SU-DHL-6 (cell line): ENCODE data around the gene SLC36A1.

Experiments used
- H2AFZ ChIP-seq: fragments of 200-600 bp; sonication (generic); 2 replicates; pipeline ENCODE4 v1.6.1; 2014; ENCODE audit warnings: low read depth, mild to moderate bottlenecking, moderate library complexity, mixed read lengths, antibody characterized with exemption, low read length; ENCODE audit not compliant: severe bottlenecking
- H3F3A ChIP-seq: fragments of 200-600 bp; shearing (Covaris generic); 2 replicates; pipeline ENCODE4 v1.6.0; 2016; ENCODE audit warnings: antibody characterized with exemption, mild to moderate bottlenecking; ENCODE audit not compliant: insufficient read depth
- H3K27ac ChIP-seq: fragments of 200-600 bp; sonication (generic); 2 replicates; pipeline ENCODE4 v1.5.1; 2016; ENCODE audit warnings: low read depth, mild to moderate bottlenecking, low read length, moderate library complexity, mixed read lengths
- H3K27me3 ChIP-seq: fragments of 200-600 bp; sonication (generic), shearing (Covaris generic); 2 replicates; pipeline ENCODE4 v1.6.0; 2014; ENCODE audit warnings: mild to moderate bottlenecking, low read length
- H3K36me3 ChIP-seq: fragments of 200-600 bp; sonication (generic); 2 replicates; pipeline ENCODE4 v1.6.1; 2014; ENCODE audit warnings: mild to moderate bottlenecking, low read length, mixed read lengths
- H3K4me2 ChIP-seq: fragments of 300-600, 200-600 bp; shearing (Covaris generic), sonication (generic); 2 replicates; pipeline ENCODE4 v1.6.0; 2014; ENCODE audit warnings: low read length, low read depth, mild to moderate bottlenecking; ENCODE audit not compliant: poor library complexity, severe bottlenecking
- H3K4me3 ChIP-seq: fragments of 200-600 bp; sonication (generic); 2 replicates; pipeline ENCODE4 v1.5.1; 2014; ENCODE audit warnings: antibody characterized with exemption, low read length, mild to moderate bottlenecking, mixed read lengths; ENCODE audit not compliant: insufficient read depth, poor library complexity, severe bottlenecking
- H3K79me2 ChIP-seq: fragments of 200-600 bp; sonication (generic); 2 replicates; pipeline ENCODE4 v1.6.1; 2014; ENCODE audit warnings: mild to moderate bottlenecking, low read length, moderate library complexity; ENCODE audit not compliant: insufficient read depth
- H3K9ac ChIP-seq: fragments of 200-600 bp; sonication (generic); 2 replicates; pipeline ENCODE4 v1.7.0; 2014; ENCODE audit warnings: mild to moderate bottlenecking, low read length
- H3K9me2 ChIP-seq: fragments of 200-600 bp; sonication (generic); replicated peaks from 2 replicates; pipeline ENCODE4 v1.6.1; 2014; ENCODE audit warnings: low read length; ENCODE audit not compliant: insufficient read depth
- H3K9me3 ChIP-seq: fragments of 200-600 bp; sonication (generic); 2 replicates; pipeline ENCODE4 v1.6.1; 2014; ENCODE audit warnings: low read length, mixed read lengths; ENCODE audit not compliant: insufficient read depth
- H4K20me1 ChIP-seq: fragments of 200-600 bp; sonication (generic); 2 replicates; pipeline ENCODE4 v1.6.1; 2014; ENCODE audit warnings: low read depth, mild to moderate bottlenecking, antibody characterized with exemption, low read length, moderate library complexity, mixed read lengths
- EZH2phosphoT487 ChIP-seq: fragments of 200-600 bp; sonication (generic), shearing (Covaris generic); conservative IDR thresholded peaks from 2 replicates; pipeline ENCODE4 v1.6.1; 2018; ENCODE audit warnings: mild to moderate bottlenecking, antibody characterized with exemption, low read length, moderate library complexity, mixed read lengths
- TF ChIP-seq, protein P1 (sequence below): fragments of 200-600 bp; sonication (generic); IDR thresholded peaks from one replicate; pipeline ENCODE4 v1.5.1; 2017; ENCODE audit warnings: antibody characterized with exemption, mild to moderate bottlenecking, low read length, moderate library complexity; ENCODE audit not compliant: insufficient read depth, poor library complexity, severe bottlenecking

SLC36A1 gene

DNA sequence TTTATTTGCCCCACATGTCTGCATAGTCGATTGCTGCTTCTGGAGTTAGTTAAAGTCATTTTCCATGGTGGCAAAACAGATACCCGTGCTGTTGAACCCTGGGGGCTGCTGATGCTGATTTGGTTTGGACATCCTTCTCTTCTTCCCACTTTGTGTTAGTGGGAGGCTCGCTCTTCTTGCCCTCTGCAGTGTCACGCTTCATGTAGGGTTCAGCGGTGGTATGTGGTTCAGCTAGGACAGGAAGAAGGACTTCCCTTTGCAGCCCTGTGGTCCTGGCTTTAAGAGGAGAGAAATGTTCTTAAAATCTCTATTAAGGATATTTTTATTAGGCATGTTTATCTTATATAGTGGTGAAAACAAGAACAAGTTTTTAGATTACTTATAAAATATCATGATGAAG lies 36.2 kb downstream of the SLC36A1 start:
- TF ChIP-seq, protein P1, sequence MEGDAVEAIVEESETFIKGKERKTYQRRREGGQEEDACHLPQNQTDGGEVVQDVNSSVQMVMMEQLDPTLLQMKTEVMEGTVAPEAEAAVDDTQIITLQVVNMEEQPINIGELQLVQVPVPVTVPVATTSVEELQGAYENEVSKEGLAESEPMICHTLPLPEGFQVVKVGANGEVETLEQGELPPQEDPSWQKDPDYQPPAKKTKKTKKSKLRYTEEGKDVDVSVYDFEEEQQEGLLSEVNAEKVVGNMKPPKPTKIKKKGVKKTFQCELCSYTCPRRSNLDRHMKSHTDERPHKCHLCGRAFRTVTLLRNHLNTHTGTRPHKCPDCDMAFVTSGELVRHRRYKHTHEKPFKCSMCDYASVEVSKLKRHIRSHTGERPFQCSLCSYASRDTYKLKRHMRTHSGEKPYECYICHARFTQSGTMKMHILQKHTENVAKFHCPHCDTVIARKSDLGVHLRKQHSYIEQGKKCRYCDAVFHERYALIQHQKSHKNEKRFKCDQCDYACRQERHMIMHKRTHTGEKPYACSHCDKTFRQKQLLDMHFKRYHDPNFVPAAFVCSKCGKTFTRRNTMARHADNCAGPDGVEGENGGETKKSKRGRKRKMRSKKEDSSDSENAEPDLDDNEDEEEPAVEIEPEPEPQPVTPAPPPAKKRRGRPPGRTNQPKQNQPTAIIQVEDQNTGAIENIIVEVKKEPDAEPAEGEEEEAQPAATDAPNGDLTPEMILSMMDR = no peak
- no peak for TF ChIP-seq EZH2phosphoT487
- H4K20me1 ChIP-seq = no peaks in the 10 kb centered on the region
- no peak overlapping the region for H2AFZ ChIP-seq
- H3K9me3 ChIP-seq = no peaks in the 10 kb centered on the region
- no peak overlapping the region for H3K27ac ChIP-seq
- H3K9ac ChIP-seq = no peak overlapping the region
- H3K9me2 ChIP-seq = no peaks in the 10 kb centered on the region
- H3K36me3 ChIP-seq = no peaks in the 10 kb centered on the region
- no peak overlapping the region for H3K4me2 ChIP-seq
- no peaks in the 10 kb centered on the region for H3K79me2 ChIP-seq
- no peaks in the 10 kb centered on the region for H3F3A ChIP-seq
- H3K4me3 ChIP-seq = no peak overlapping the region
- H3K27me3 ChIP-seq = no peaks in the 10 kb centered on the region

DNA sequence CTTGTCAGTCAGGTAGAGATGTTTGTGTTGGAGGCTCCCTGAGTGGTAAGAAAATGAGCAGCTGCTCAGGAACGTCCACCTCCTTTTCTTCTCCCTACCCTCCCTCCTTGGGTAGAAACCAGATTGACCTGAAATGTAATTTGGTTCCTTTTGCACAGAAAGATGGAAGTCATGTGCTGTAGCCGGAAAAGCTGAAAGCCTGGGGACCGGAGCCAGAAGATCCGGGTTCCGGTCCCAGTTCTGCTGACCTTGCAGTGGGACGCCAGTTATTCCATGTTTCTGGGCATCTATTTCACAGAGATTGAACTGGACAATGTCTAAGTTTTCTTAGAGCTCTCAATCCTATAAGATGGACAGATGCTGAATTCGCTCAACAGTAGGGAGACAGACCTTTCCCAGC lies 40.1 kb downstream of the SLC36A1 start:
- no peaks in the 10 kb centered on the region for H3F3A ChIP-seq
- no peak overlapping the region for H3K4me3 ChIP-seq
- H4K20me1 ChIP-seq = no peaks in the 10 kb centered on the region

DNA sequence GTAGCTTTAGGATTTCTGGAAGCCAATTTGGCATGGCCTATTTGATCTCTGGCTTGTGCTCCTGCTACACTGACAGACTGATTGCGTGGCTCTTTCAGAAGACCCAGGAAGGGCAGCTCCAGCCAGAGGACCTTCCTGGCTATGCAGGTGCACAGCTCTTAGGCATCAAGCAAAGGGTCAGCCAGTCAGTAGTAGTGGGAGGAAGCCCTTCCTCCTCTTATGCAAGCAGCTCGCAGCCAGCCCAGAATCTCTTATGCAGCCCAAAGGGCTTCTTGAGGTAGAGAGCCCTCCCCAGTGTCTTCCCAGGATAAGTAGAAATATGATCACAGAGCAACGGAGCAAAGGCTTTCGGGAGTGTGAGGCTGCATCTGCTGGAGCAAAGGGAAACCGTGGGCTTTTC lies 43.2 kb downstream of the SLC36A1 start:
- no peaks in the 10 kb centered on the region for H4K20me1 ChIP-seq
- TF ChIP-seq, protein P1 = no peak
- TF ChIP-seq EZH2phosphoT487 = no peak
- no peaks in the 10 kb centered on the region for H3K79me2 ChIP-seq
- no peaks in the 10 kb centered on the region for H3K27me3 ChIP-seq
- no peak overlapping the region for H3K4me2 ChIP-seq
- no peaks in the 10 kb centered on the region for H3K36me3 ChIP-seq
- no peak overlapping the region for H2AFZ ChIP-seq
- H3K4me3 ChIP-seq = no peak overlapping the region
- no peaks in the 10 kb centered on the region for H3F3A ChIP-seq
- no peaks in the 10 kb centered on the region for H3K9me3 ChIP-seq
- H3K27ac ChIP-seq = no peak overlapping the region
- no peak overlapping the region for H3K9ac ChIP-seq
- no peaks in the 10 kb centered on the region for H3K9me2 ChIP-seq

More for the DNA sequence above, 40.1 kb downstream of the SLC36A1 start:
- Histone ChIP-seq H3K27me3 (no peaks in the 10 kb centered on the region), H3K79me2 (no peaks in the 10 kb centered on the region), H3K9me2 (no peaks in the 10 kb centered on the region), H3K27ac (no peak overlapping the region), H2AFZ (no peak overlapping the region), H3K9me3 (no peaks in the 10 kb centered on the region), H3K4me2 (no peak overlapping the region), H3K9ac (no peak overlapping the region), H3K36me3 (no peaks in the 10 kb centered on the region)
- TF ChIP-seq EZH2phosphoT487 = no peak
- TF ChIP-seq, protein P1 = no peak

DNA sequence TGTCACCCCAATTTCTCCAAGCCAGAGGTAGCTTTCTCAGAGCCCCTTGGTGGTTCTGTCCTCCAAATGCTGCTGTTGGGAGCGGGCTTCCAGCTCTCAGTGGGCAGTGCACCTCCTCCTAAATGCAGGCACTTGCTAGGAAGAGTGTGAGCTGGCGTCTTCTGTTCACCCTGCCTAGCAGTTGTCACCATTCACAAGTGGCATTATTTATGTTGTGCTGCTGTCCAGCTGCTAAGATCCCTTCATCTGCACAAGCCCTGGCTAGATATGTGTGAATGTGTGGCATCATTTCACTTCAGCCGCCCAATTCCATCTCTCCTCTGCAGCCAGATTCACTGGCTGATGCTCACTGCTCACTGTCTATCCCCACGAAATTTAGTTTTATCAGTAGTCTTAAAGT lies 43.7 kb downstream of the SLC36A1 start:
- Histone ChIP-seq H3K36me3 (no peaks in the 10 kb centered on the region), H3K9me3 (no peaks in the 10 kb centered on the region), H3K9ac (no peak overlapping the region), H3F3A (no peaks in the 10 kb centered on the region), H3K4me3 (no peak overlapping the region), H4K20me1 (no peaks in the 10 kb centered on the region), H2AFZ (no peak overlapping the region), H3K79me2 (no peaks in the 10 kb centered on the region), H3K9me2 (no peaks in the 10 kb centered on the region), H3K27me3 (no peaks in the 10 kb centered on the region), H3K4me2 (no peak overlapping the region), H3K27ac (no peak overlapping the region)
- no peak for TF ChIP-seq EZH2phosphoT487
- TF ChIP-seq, protein P1 = no peak
